Osteocyte (in vitro differentiated cells): ENCODE results near the gene INTS14. TPM values are rescaled to one million over a fixed set of nuclear protein-coding genes. Genes with fewer than 3 reads are reported as not detected.
A peak's percentile ranks its signal among the peaks of the same experiment; 100 is the strongest.

ENCODE experiments used
- DNase-seq: peaks from one replicate; pipeline ENCODE4 v3.0.0; 2021; ENCODE audit warnings: mixed read lengths; ENCODE audit not compliant: unreplicated experiment; ENCODE audit errors: extremely low spot score
- H3K27ac Mint-ChIP-seq: one replicate; pipeline ENCODE4 v1.8.0; 2021; ENCODE audit warnings: mild to moderate bottlenecking, mixed read lengths; ENCODE audit not compliant: unreplicated experiment
- H3K27me3 Mint-ChIP-seq: one replicate; pipeline ENCODE4 v1.8.0; 2021; ENCODE audit warnings: mixed read lengths; ENCODE audit not compliant: unreplicated experiment
- H3K36me3 Mint-ChIP-seq: one replicate; pipeline ENCODE4 v1.8.0; 2021; ENCODE audit warnings: mixed read lengths; ENCODE audit not compliant: unreplicated experiment
- H3K4me1 Mint-ChIP-seq: one replicate; pipeline ENCODE4 v1.8.0; 2021; ENCODE audit warnings: mixed read lengths; ENCODE audit not compliant: unreplicated experiment
- H3K4me3 Mint-ChIP-seq: one replicate; pipeline ENCODE4 v1.8.0; 2021; ENCODE audit warnings: mild to moderate bottlenecking, moderate library complexity, mixed read lengths; ENCODE audit not compliant: unreplicated experiment
- H3K9me3 Mint-ChIP-seq: one replicate; pipeline ENCODE4 v1.8.0; 2021; ENCODE audit warnings: mixed read lengths; ENCODE audit not compliant: unreplicated experiment
- CTCF ChIP-seq: fragments of 200-600 bp; sonication (generic); IDR thresholded peaks from 2 replicates; pipeline ENCODE4 v1.5.0; 2021; ENCODE audit warnings: antibody characterized with exemption, mild to moderate bottlenecking, moderate library complexity
- total RNA-seq: library from RNA; stranded (reverse); gene quantifications from 2 replicates; pipeline ENCODE4 v1.2.1, GENCODE V29; 2021

The INTS14 gene
- total RNA-seq, 1 donor from 2014 or later = 33.9 TPM

- H3K4me1 Mint-ChIP-seq = peaks cover 23% of the 10 kb centered on the region
- no peak overlapping the region for H3K4me3 Mint-ChIP-seq
- TF ChIP-seq CTCF = no peak
- H3K36me3 Mint-ChIP-seq = peaks cover 4% of the 10 kb centered on the region
- H3K9me3 Mint-ChIP-seq = no peaks in the 10 kb centered on the region
- H3K27ac Mint-ChIP-seq = no peak overlapping the region
- H3K27me3 Mint-ChIP-seq = no peaks in the 10 kb centered on the region
- DNase-seq = no peak
These were observed 31.7 kb upstream of the INTS14 start for GRCh38 chr15:65642594-65642993.

GRCh38 chr15:65641768-65642475 is 31.0 kb upstream of the INTS14 start:
- no peak overlapping the region for H3K27ac Mint-ChIP-seq
- no peaks in the 10 kb centered on the region for H3K9me3 Mint-ChIP-seq
- no peak overlapping the region for H3K4me3 Mint-ChIP-seq
- H3K36me3 Mint-ChIP-seq = no peaks in the 10 kb centered on the region
- DNase-seq = no peak
- no peak for TF ChIP-seq CTCF
- no peaks in the 10 kb centered on the region for H3K27me3 Mint-ChIP-seq
- peaks cover 22% of the 10 kb centered on the region for H3K4me1 Mint-ChIP-seq

GRCh38 chr15:65639509-65639908 is 28.6 kb upstream of the INTS14 start:
- Mint-ChIP-seq H3K4me3 (no peak overlapping the region), H3K4me1 (peaks cover 14% of the 10 kb centered on the region), H3K27ac (no peak overlapping the region), H3K36me3 (no peaks in the 10 kb centered on the region), H3K27me3 (no peaks in the 10 kb centered on the region), H3K9me3 (no peaks in the 10 kb centered on the region)
- TF ChIP-seq CTCF = no peak
- no peak for DNase-seq

- peak; percentile 85 for TF ChIP-seq CTCF
- Mint-ChIP-seq H3K27ac (no peak overlapping the region), H3K4me1 (peaks cover 19% of the 10 kb centered on the region), H3K36me3 (peaks cover 2% of the 10 kb centered on the region), H3K4me3 (peak overlapping the region; percentile 5), H3K27me3 (no peaks in the 10 kb centered on the region), H3K9me3 (no peaks in the 10 kb centered on the region)
- DNase-seq = no peak
These were observed 27.8 kb upstream of the INTS14 start for GRCh38 chr15:65638681-65639089.

GRCh38 chr15:65638109-65638508 is 27.2 kb upstream of the INTS14 start:
- Mint-ChIP-seq H3K4me3 (no peak overlapping the region), H3K4me1 (peaks cover 19% of the 10 kb centered on the region), H3K9me3 (no peaks in the 10 kb centered on the region)

More at GRCh38 chr15:65638109-65638508, 27.2 kb upstream of the INTS14 start:
- TF ChIP-seq CTCF = no peak
- no peak for DNase-seq
- Mint-ChIP-seq H3K27ac (no peak overlapping the region), H3K27me3 (no peaks in the 10 kb centered on the region), H3K36me3 (peaks cover 2% of the 10 kb centered on the region)
